Tibial nerve (tissue), 4 donors: ENCODE results near the gene SRD5A3. TPM values are rescaled to one million over a fixed set of nuclear protein-coding genes. Genes with fewer than 3 reads are reported as not detected.
A peak's percentile ranks its signal among the peaks of the same experiment; 100 is the strongest.

ENCODE experiments used
- DNase-seq, 2 donors: peaks; one replicate each; pipeline ENCODE4 v3.0.0-alpha.2; 2019; ENCODE audit warnings: low spot score in 2 of 2
- H3K27ac ChIP-seq, 4 donors: fragments of 200-600 bp; sonication (generic) in 3 of 4; one replicate each; pipeline ENCODE4 v1.5.1; 2017 to 2019; ENCODE audit warnings: mild to moderate bottlenecking in 1 of 4
- H3K27me3 ChIP-seq, 2 donors: fragments of 200-600 bp; sonication (generic) in 1 of 2; one replicate each; pipeline versions ENCODE4 v1.5.1 to v1.6.0; 2017 to 2019
- H3K36me3 ChIP-seq, 3 donors: fragments of 200-600 bp; sonication (generic); one replicate each; pipeline ENCODE4 v1.5.1; 2018 to 2019
- H3K4me1 ChIP-seq, 4 donors: fragments of 200-600 bp; sonication (generic) in 3 of 4; one replicate each; pipeline ENCODE4 v1.5.1; 2017 to 2019
- H3K4me3 ChIP-seq, 4 donors: fragments of 200-600 bp; sonication (generic) in 3 of 4; one replicate each; pipeline ENCODE4 v1.5.1; 2017 to 2019; ENCODE audit warnings: mild to moderate bottlenecking in 1 of 4, moderate library complexity in 1 of 4
- H3K9me3 ChIP-seq, 4 donors: fragments of 200-600 bp; sonication (generic) in 3 of 4; one replicate each; pipeline ENCODE4 v1.5.1; 2017 to 2019
- CTCF ChIP-seq, 5 experiments: fragments of 200-600 bp in 3 of 5; fragments of 450-650 bp in 2 of 5; sonication (generic) in 3 of 5; IDR thresholded peaks; one replicate each; pipeline ENCODE4 v1.5.1; 2016 to 2019; ENCODE audit warnings: antibody characterized with exemption in 5 of 5, mild to moderate bottlenecking in 3 of 5, moderate library complexity in 2 of 5
- EP300 ChIP-seq, 2 donors: sonication (generic); formaldehyde crosslinking; IDR thresholded peaks; one replicate each; pipeline ENCODE4 v1.6.1; 2017; ENCODE audit warnings: antibody characterized with exemption in 2 of 2, mild to moderate bottlenecking in 1 of 2
- POLR2A ChIP-seq, 2 donors: fragments of 450-650 bp; IDR thresholded peaks; one replicate each; pipeline ENCODE4 v1.6.1; 2017; ENCODE audit warnings: antibody characterized with exemption in 2 of 2, mild to moderate bottlenecking in 2 of 2, moderate library complexity in 2 of 2
- WGBS, 2 donors: methylation state at CpG; one replicate each; pipeline ENCODE4 v1.1.5; 2018; 5-methylcytosine and 5-hydroxymethylcytosine counted together
- total RNA-seq, 4 donors: library from RNA; depleted of rRNA; stranded (reverse); fragments of >200 nt; gene quantifications; one replicate each; pipeline ENCODE4 v1.1.0, GENCODE V29; 2016

The SRD5A3 gene
- total RNA-seq: 10 to 100 TPM in 3 of 4 donors, 1 to 10 TPM in 1; 9.0 to 16.1 (median 12.2) TPM

- H3K27me3 ChIP-seq: no peaks in the 10 kb centered on the region
- 0% methylated on average over 20 to 82 of the region's 95 CpGs for WGBS, 2 donors
- H3K4me3 ChIP-seq: peak within 1 kb of the TSS; percentile 70 to 89 (median 80)
- no peaks in the 10 kb centered on the region for H3K9me3 ChIP-seq
- TF ChIP-seq EP300 (IDR thresholded peaks at IDR 0.05) (peak in 1 of 2 donors; percentile 61), CTCF (IDR thresholded peaks at IDR 0.05) (peak; percentile 95 to 98 (median 96)), POLR2A (IDR thresholded peaks at IDR 0.05) (peak in 1 of 2 donors; percentile 58)
- peak; percentile 70 to 74 for DNase-seq
- no peaks in the 10 kb centered on the region for H3K36me3 ChIP-seq
- H3K27ac ChIP-seq: peak within 1 kb of the TSS; percentile 96 to 99 (median 97)
- H3K4me1 ChIP-seq: peaks cover 0 to 23% (median 12%) of the 10 kb centered on the region in 4 donors
Observed at GRCh38 chr4:55345980-55346850, at the start of gene SRD5A3. Gene SRD5A3, plus strand, starts transcription at chr4:55346242. Its CDS starts 95 bp downstream, at chr4:55346337.

- Histone ChIP-seq H3K4me3 (no peak overlapping the region), H3K27me3 (no peaks in the 10 kb centered on the region), H3K4me1 (no peaks in the 10 kb centered on the region), H3K9me3 (no peaks in the 10 kb centered on the region), H3K36me3 (no peaks in the 10 kb centered on the region), H3K27ac (no peak overlapping the region)
- TF ChIP-seq EP300 (IDR thresholded peaks at IDR 0.05) (no peak), CTCF (IDR thresholded peaks at IDR 0.05) (no peak), POLR2A (IDR thresholded peaks at IDR 0.05) (no peak)
- no peak for DNase-seq
- 90 to 96% methylated on average over 9 of the region's 9 CpGs for WGBS, 2 donors
Observed at GRCh38 chr4:55297346-55297745, 48.7 kb upstream of the SRD5A3 start.

GRCh38 chr4:55303760-55304165 lies 42.3 kb upstream of the SRD5A3 start:
- Histone ChIP-seq H3K36me3 (no peaks in the 10 kb centered on the region), H3K4me3 (no peak overlapping the region), H3K27me3 (no peaks in the 10 kb centered on the region), H3K9me3 (no peaks in the 10 kb centered on the region), H3K27ac (no peak overlapping the region), H3K4me1 (no peaks in the 10 kb centered on the region)
- WGBS, 2 donors: 36 to 43% methylated on average over 3 of the region's 3 CpGs
- TF ChIP-seq CTCF (IDR thresholded peaks at IDR 0.05) (no peak), EP300 (IDR thresholded peaks at IDR 0.05) (no peak), POLR2A (IDR thresholded peaks at IDR 0.05) (no peak)
- DNase-seq: no peak

GRCh38 chr4:55304303-55304702 lies 41.7 kb upstream of the SRD5A3 start:
- WGBS, 2 donors: 79 to 80% methylated on average over 3 of the region's 3 CpGs
- Histone ChIP-seq H3K27me3 (no peaks in the 10 kb centered on the region), H3K36me3 (no peaks in the 10 kb centered on the region), H3K9me3 (no peaks in the 10 kb centered on the region), H3K27ac (no peak overlapping the region), H3K4me3 (no peak overlapping the region), H3K4me1 (no peaks in the 10 kb centered on the region)
- no peak for DNase-seq
- TF ChIP-seq CTCF (IDR thresholded peaks at IDR 0.05) (no peak), POLR2A (IDR thresholded peaks at IDR 0.05) (no peak), EP300 (IDR thresholded peaks at IDR 0.05) (no peak)

GRCh38 chr4:55308071-55308470 lies 38.0 kb upstream of the SRD5A3 start:
- no peaks in the 10 kb centered on the region for H3K27me3 ChIP-seq
- no peak overlapping the region for H3K4me3 ChIP-seq
- DNase-seq: no peak
- H3K4me1 ChIP-seq: no peaks in the 10 kb centered on the region
- no peaks in the 10 kb centered on the region for H3K36me3 ChIP-seq
- no peaks in the 10 kb centered on the region for H3K9me3 ChIP-seq
- no peak for TF ChIP-seq CTCF (IDR thresholded peaks at IDR 0.05)
- TF ChIP-seq EP300 (IDR thresholded peaks at IDR 0.05): no peak
- no peak for TF ChIP-seq POLR2A (IDR thresholded peaks at IDR 0.05)
- 88 to 95% methylated on average over 2 of the region's 2 CpGs for WGBS, 2 donors
- H3K27ac ChIP-seq: no peak overlapping the region
